ENCODE data around the gene NKD1.
"Not testable (repeated sequence)": the region's sequence is repeated elsewhere in the genome, so short reads cannot be mapped to it uniquely, and the experiment has no call there.

Gene NKD1

DNA sequence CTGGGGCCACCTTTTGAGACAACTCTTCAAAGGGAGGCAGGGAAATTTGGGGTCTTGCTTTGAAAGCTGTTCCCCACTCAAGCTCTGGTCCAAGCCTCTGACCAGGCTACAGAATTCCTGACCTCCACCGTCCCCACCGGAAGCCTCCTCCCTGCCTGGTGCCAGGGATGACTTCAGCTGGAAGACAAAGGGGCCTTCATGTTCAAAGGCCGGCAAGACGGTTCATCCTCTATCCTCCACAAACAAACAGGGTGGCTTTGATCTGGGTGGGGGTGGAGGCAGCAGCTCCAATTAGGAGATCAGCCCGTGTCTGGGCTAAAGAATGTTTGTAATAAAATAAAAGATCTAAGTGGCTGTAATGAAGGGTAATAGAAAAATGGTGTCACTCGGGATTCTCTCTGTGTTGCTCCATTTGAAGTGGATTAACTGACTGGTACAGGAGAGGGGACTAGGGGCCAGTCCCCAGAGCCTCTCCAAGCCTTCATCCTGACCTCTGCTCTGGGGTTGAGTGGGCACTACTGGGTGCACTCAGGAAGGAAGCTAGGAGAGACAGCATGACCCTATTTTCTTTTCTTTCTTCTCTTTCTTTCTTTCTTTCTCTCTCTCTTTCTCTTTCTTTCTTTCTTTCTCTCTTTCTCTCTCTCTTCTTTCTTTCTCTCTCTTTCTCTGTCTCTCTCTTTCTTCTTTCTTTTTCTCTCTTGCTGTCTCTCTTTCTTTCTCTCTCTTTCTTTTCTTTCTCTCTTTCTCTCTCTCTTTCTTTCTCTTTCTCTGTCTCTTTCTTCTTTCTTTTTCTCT is 27.5 kb upstream of the NKD1 start:
- DNase-seq: no peak

- no peak for DNase-seq
Observed at GRCh38 chr16:50521246-50521900, 26.8 kb upstream of the NKD1 start.

DNA sequence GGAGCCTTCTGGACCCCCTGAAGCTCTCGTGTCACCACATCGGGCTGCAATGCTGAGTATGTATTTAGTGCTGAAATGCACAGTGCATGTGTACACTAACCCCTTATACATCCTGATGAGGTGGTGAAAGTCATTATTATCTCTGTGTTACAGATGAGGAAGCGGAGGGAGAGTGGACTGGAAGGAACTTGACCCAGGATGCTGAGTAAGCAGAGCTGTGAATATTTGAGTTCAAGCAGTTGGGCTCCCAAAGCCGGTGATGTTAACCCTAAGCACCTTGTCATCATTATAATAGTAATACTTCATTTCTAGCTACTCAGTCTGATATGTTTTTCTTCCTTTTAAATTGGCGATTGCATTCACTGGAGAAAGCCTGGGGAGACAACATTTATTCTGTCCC is 25.9 kb upstream of the NKD1 start:
- no peak for DNase-seq

GRCh38 chr16:50523710-50524109 is 24.5 kb upstream of the NKD1 start:
- DNase-seq: no peak

DNA sequence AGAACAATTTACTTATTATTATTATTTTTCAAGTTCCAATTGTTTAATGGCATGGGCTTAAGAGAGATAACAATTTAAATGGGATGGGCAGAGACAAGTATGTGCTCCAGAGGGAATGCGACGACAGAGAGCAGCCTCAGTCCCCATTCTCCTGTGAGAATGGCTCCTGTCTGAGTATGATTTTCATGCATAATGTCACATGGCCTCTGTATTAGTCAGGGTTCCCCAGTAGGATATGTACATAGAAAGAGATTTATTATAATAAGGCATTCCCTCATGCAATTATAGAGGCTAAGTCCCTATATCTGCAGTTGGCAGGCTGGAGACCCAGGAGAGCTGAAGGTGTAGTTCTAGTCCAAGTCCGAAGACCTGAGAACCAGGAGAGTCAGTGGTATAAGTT is 22.9 kb upstream of the NKD1 start:
- no peak for DNase-seq

DNA sequence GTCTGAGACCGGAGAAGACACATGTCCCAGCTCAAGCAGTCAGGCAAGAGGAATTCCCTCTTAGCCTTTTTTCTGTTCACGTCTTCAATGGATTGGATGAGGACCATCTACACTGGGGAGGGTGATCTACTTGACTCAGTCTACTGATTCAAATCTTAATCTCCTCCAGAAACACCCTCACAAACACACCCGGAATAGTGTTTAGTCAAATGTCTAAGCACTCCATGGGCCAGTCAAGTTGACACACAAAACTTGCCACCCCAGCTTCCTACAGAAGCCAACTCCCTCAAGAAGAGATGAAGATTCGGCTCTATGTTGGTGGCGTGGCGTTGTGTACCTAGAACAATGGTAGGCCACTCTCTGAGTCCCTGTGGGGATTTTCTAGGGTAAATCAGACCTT is 22.5 kb upstream of the NKD1 start:
- no peak for DNase-seq

DNA sequence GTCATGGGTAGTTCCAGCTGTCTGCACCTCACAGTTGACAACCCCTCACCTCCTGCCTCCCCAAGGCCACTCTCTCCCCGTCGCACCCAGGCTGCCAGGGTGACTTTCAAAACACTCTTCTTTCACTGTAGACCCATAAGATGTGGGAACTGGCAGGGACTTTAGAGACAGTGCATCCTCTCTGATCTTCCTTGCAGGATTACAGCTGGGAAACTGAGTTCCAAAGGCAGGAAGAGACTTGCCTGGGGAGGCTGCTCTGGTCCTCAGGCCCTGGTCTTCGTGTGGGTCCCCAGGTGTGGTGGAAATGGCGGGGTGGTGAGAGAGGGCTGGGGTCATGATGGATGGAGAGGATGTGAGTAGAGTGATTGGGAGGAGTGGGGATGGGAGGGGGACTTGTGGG is 21.9 kb upstream of the NKD1 start:
- DNase-seq: no peak

DNA sequence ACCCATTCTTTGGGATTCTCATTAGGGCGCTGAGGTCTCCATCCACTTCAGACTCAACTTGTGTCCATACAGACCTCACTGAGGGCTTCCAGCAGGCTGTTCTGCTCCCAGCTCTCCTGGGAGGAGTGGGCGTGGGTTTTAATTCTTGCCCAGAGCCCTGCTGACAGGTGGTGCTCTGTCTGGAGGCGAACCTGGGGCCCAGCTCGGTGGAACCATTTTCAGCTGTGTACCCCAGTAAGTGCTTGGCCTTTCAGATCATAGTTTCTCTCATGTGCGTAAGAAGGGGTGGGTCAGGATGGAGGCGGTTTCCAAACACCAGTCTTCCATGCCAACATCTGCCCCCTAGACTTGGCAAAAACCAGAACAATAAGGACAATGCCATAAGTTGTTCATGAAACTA is 21.4 kb upstream of the NKD1 start:
- no peak for DNase-seq

GRCh38 chr16:50528820-50529219 is 19.4 kb upstream of the NKD1 start:
- DNase-seq: no peak

DNA sequence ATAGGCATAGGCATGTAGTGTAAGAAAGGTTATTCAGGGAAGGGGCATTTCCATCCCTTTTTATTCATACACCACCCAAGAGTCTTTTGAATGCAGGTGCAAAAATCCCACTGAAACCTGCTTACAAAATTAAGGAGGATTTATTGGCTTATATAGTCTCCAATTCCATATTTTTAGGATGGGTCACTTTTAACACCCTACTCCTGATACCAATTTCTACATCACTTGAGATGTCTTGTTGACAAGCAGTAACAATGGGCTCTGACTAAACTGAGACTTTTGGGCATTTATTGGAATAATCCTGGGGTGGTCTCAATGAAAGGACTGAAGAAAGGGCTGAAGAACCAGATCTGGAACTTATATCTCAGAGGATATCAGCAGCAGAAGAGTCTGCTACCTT is 18.9 kb upstream of the NKD1 start:
- no peak for DNase-seq

DNA sequence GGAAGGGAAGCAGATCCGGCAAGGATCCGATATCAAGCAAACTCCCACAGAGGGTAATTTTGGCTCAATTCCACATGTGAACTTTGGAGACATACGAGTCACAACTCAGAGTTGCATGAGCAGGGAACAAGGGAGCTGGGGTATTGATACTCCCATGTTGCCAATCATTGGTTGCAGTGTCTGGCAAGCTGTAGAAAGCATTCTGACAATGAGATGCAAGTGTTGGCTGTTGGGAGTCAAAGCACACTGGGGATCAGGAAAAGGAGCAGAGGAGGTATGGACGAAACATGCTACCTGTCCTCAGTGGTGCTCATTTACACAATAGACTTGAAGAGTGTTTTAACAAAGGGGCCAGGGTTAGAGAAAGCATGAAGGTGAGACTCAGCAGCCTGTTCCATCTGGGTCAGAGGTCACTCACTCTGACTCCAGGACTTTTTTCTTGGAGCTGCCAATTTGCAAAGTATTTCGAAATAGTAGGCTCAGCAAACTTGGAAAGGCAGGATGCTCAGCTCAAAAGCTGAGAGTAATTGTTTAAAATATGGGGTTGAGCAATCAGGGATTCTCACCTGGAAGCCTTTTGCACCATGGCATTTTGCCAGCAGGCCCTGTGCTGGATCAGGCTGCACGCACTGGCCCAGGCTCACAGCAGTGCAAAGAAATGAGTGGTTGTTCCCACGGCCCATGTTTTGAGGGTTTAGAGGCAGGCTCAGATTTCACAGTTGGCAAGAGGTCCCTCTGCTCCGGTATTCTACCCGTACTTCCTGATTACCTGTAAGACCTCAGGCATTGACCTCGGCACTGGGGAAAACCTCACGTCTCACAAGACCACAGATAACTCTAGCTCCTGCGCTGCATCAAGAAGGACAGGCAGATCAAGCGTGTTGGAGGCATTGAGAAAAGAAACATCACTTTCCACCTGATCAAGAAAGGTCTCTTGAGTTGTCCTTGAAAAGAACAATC is 17.6 kb upstream of the NKD1 start:
- peak; percentile 55 for DNase-seq

DNA sequence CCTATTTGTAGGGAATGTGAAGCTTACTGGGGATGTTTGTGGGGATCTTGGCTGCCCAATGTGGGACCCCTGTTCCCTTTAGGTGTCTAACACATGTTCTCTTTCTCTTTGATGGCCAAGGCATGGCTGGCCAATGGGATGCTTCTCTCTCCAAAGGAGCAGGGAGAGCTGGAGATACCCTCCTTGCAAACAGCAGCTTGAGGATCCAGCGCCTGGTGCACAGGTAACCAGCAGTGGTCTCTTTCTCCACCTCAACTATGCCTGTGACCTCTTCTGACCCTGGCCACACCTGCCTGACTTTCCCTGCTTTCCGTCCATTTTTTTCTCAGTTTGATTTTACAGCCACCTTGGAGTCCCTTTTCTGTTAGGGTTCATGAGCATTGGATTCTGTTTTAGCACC is 16.8 kb upstream of the NKD1 start:
- no peak for DNase-seq

GRCh38 chr16:50531901-50532300 is 16.3 kb upstream of the NKD1 start:
- DNase-seq: no peak

GRCh38 chr16:50532576-50532975 is 15.6 kb upstream of the NKD1 start:
- no peak for DNase-seq

DNA sequence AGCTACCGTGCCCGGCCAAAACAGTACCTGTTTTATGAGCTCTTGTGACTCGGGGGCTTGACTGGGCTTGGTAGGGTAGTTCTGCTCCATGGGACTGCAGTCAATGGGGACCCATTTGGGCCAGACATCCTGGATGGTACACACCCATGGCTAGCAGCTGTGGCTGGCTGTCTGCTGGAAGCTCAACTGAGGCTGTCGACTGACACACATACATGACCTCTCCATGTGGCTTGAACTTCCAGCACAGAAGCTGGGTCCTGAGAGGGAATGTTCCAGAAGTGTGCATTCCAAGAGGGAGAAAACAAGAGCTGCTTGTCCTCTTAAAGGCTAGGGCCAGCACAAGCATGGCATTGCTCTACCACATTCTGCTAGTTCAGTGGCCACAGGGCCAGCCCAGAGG is 14.9 kb upstream of the NKD1 start:
- DNase-seq: no peak

- no peak for DNase-seq
Observed at GRCh38 chr16:50534091-50534490, 14.1 kb upstream of the NKD1 start.

GRCh38 chr16:50534556-50534955 is 13.6 kb upstream of the NKD1 start:
- no peak for DNase-seq

DNA sequence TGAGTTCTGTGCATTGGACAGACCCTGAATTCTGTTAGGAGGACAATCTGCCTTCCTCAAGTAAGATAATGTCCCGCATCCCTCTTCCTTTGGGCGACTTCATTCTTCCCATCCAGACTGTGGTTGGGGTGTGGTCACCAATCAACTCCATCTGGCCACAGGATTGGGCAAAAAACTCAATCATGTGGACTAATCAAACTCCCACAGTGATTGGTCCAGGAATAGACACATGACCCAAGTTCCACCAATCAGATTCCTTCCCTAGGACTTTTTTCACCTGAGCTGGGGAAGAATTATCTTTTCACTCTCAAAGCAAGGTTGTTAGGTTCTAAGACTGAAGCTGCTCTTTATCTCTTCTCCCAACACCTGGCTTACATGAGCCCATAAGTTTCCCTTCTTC is 13.2 kb upstream of the NKD1 start:
- DNase-seq: no peak

- no peak for DNase-seq
Observed at GRCh38 chr16:50535506-50536257, 12.5 kb upstream of the NKD1 start.

DNA sequence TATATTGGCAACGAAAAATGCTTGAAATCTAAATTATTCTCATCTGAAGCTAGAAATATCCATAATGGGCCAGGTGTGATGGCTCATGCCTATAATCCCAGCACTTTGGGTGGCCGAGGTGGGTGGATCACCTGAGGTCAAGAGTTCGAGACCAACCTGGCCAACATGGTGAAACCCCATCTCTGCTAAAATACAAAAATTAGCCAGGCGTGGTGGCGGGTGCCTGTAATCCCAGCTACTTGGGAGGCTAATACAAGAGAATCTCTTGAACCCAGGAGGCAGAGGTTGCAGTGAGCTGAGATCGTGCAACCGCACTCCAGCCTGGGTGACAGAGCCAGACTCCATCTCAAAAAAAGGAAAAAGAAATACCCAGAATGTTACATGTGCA is 11.9 kb upstream of the NKD1 start:
- not testable (repeated sequence) for DNase-seq

- DNase-seq: no peak
Observed at GRCh38 chr16:50537533-50538290, 10.5 kb upstream of the NKD1 start.

DNA sequence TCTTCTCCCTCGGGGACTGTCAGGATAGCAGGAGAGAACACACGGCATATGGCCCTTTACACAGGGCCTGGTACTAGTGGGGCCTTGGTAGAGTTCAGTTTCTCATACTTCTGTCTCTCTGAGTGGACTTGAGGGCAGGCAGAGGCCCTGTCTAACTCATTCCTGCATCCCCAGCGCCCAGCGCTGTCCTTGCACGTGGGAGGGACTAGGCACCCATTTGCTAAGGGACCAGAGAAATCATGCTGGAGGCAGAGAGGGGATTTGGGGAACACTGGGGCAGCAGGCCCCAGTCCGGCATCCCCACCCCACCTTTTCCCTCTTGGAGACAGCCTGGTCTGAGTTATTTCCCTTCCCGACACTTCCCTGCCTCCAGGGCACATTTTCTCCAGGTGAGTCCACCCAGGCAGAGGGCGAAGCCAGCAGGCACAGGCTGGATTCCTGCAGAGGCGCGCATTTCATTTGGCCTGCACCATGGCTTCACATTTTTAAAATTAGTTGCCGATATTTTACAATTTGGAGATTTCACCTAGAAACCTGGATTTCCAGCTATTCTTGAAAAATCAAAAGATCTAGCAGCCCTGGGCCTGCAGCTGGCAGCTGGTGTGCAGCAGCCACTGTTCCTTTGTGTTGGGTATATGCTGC is 9.7 kb upstream of the NKD1 start:
- DNase-seq: peak; percentile 27

All from NCI-H2171 (cell line).